SH-SY5Y (cell line): Measurements from ENCODE around the gene TNS3.

Source experiments
- GATA2 ChIP-seq: IDR thresholded peaks from 2 replicates; pipeline ENCODE4 v1.6.1; 2011; ENCODE audit warnings: mild to moderate bottlenecking, low read depth, low read length
- GATA3 ChIP-seq: IDR thresholded peaks from 2 replicates; pipeline ENCODE4 v1.6.1; 2011; ENCODE audit warnings: low read depth, mild to moderate bottlenecking, low read length, moderate library complexity

DNA sequence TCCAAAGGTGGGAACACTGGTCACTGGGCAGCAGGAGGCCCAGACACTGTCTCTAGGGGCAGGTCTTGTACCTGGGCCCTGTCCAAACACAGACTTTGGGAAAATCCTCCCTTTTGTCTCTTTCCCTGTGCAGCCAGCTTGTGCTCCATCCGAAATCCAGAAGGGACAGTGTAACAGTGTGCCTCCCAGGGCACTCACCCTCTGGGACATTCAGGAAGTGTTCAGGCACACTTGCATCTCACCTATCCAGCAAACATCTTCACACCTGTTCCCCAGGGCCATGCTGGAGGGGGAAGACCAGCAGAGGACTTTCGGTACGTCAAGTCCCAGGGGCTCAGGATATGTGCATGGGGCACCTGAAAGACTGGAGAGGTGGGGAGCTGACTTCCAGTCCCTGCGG, 38.9 kb downstream of the TNS3 start:
- TF ChIP-seq GATA2 (no peak), GATA3 (no peak)
